Measurements from ENCODE around the gene LSR. TPM values are rescaled to one million over a fixed set of nuclear protein-coding genes. Genes with fewer than 3 reads are reported as not detected.
A peak's percentile ranks its signal among the peaks of the same experiment; 100 is the strongest.

Gene LSR
- total RNA-seq, 1 donor from 2014 or later = 6.8 TPM

- ATAC-seq = no peak
- intact Hi-C loops (cut with DNase I) = loop anchor here (10.0 kb wide), 1 partner anchor 217 kb away; the partner anchor contains the start of gene HPN
- DNase-seq (ENCODE audit: missing footprints) = no peak
Measured at GRCh38 chr19:35261356-35262100, 12.7 kb downstream of the LSR start.

GRCh38 chr19:35262101-35262761, 13.4 kb downstream of the LSR start:
- ATAC-seq (peak; percentile 7), DNase-seq (ENCODE audit: missing footprints) (peak; percentile 61)
- intact Hi-C loops (cut with DNase I) = loop anchor here (10.0 kb wide), 1 partner anchor 217 kb away; the partner anchor contains the start of gene HPN

- DNase-seq (ENCODE audit: missing footprints) = peak; percentile 35
- intact Hi-C loops (cut with DNase I) = loop anchor here (5.0 to 10.0 kb wide), 4 partner anchors 52 to 220 kb away; partner anchors contain the start of genes FXYD7 and HPN
- ATAC-seq = no peak
Measured at GRCh38 chr19:35264268-35265125, 15.7 kb downstream of the LSR start.

GRCh38 chr19:35265126-35265899, 16.5 kb downstream of the LSR start:
- DNase-seq (ENCODE audit: missing footprints) = peak; percentile 23
- ATAC-seq = no peak
- intact Hi-C loops (cut with DNase I) = loop anchor here (5.0 to 10.0 kb wide), 4 partner anchors 53 to 221 kb away; partner anchors contain the start of genes FXYD7 and HPN

- no peak for ATAC-seq
- peak; percentile 27 for DNase-seq (ENCODE audit: missing footprints)
- intact Hi-C loops (cut with DNase I) = loop anchor here (5.0 to 10.0 kb wide), 4 partner anchors 54 to 221 kb away; partner anchors contain the start of genes FXYD7 and HPN
Measured at GRCh38 chr19:35265900-35266519, 17.2 kb downstream of the LSR start.

GRCh38 chr19:35266520-35267352, 17.9 kb downstream of the LSR start:
- intact Hi-C loops (cut with DNase I) = loop anchor here (5.0 to 10.0 kb wide), 4 partner anchors 54 to 222 kb away; partner anchors contain the start of genes FXYD7 and HPN
- ATAC-seq = peak; percentile 9

GRCh38 chr19:35267353-35267817, 18.6 kb downstream of the LSR start:
- intact Hi-C loops (cut with DNase I) = loop anchor here (5.0 to 10.0 kb wide), 4 partner anchors 55 to 223 kb away; partner anchors contain the start of genes FXYD7 and HPN
- DNase-seq (ENCODE audit: missing footprints) (peak; percentile 83), ATAC-seq (peak; percentile 31)

More at GRCh38 chr19:35266520-35267352, 17.9 kb downstream of the LSR start:
- DNase-seq (ENCODE audit: missing footprints) = peak; percentile 70

GRCh38 chr19:35267818-35268535, 19.2 kb downstream of the LSR start:
- DNase-seq (ENCODE audit: missing footprints) = peak; percentile 92
- intact Hi-C loops (cut with DNase I) = loop anchor here (5.0 to 10.0 kb wide), 4 partner anchors 56 to 223 kb away; partner anchors contain the start of genes FXYD7 and HPN

GRCh38 chr19:35268536-35269437, 20.0 kb downstream of the LSR start, which contains the start of gene USF2:
Gene USF2, plus strand, starts transcription at chr19:35268962. Its CDS starts 140 bp downstream, at chr19:35269102.
- DNase-seq (ENCODE audit: missing footprints) = peak; percentile 86
- intact Hi-C loops (cut with DNase I) = loop anchor here (5.0 to 10.0 kb wide), 4 partner anchors 56 to 224 kb away; partner anchors contain the start of genes FXYD7 and HPN
- ATAC-seq = no peak

More at GRCh38 chr19:35267818-35268535, 19.2 kb downstream of the LSR start:
- ATAC-seq = peak; percentile 80

- peak; percentile 94 for DNase-seq (ENCODE audit: missing footprints)
- intact Hi-C loops (cut with DNase I) = loop anchor here (5.0 to 10.0 kb wide), 4 partner anchors 57 to 225 kb away; partner anchors contain the start of genes FXYD7 and HPN
- ATAC-seq = peak; percentile 61
Measured at GRCh38 chr19:35269438-35270117, 20.8 kb downstream of the LSR start.

GRCh38 chr19:35270381-35270811, 21.6 kb downstream of the LSR start:
- peak; percentile 53 for DNase-seq (ENCODE audit: missing footprints)

GRCh38 chr19:35271546-35271945, 22.7 kb downstream of the LSR start:
- intact Hi-C loops (cut with DNase I) = no loop called here
- peak; percentile 45 for DNase-seq (ENCODE audit: missing footprints)
- ATAC-seq = no peak

More at GRCh38 chr19:35270381-35270811, 21.6 kb downstream of the LSR start:
- ATAC-seq = no peak
- intact Hi-C loops (cut with DNase I) = no loop called here

GRCh38 chr19:35272122-35272719, 23.4 kb downstream of the LSR start:
- peak; percentile 64 for DNase-seq (ENCODE audit: missing footprints)
- ATAC-seq = no peak
- intact Hi-C loops (cut with DNase I) = no loop called here
